PFSK-1 (cell line): Measurements from ENCODE around the gene AIF1L.

Experiments
- FOXP2 ChIP-seq: optimal IDR thresholded peaks from 2 replicates; pipeline ENCODE3; 2011; ENCODE audit warnings: borderline replicate concordance, control low read depth, inconsistent platforms; ENCODE audit not compliant: insufficient read depth; ENCODE audit errors: extremely low read length, extremely low read depth
- POLR2AphosphoS5 ChIP-seq: IDR thresholded peaks from 2 replicates; pipeline ENCODE4 v1.6.1; 2012; ENCODE audit warnings: low read depth, mild to moderate bottlenecking, control low read depth, low read length, moderate library complexity
- SIN3A ChIP-seq: IDR thresholded peaks from 2 replicates; pipeline ENCODE4 v1.6.1; 2012; ENCODE audit warnings: mild to moderate bottlenecking, low read length, moderate library complexity, borderline replicate concordance; ENCODE audit not compliant: insufficient read depth
- TAF1 ChIP-seq: IDR thresholded peaks from 2 replicates; pipeline ENCODE4 v1.6.1; 2012; ENCODE audit warnings: low read length, control low read depth, borderline replicate concordance; ENCODE audit not compliant: insufficient read depth
- TF ChIP-seq, protein P1 (sequence below), 2 experiments: IDR thresholded peaks; 2 replicates each; pipeline versions ENCODE4 v1.6.1 to v1.8.0; 2011 to 2012; ENCODE audit warnings: low read depth in 2 of 2, low read length in 2 of 2, control low read depth in 1 of 2, inconsistent platforms in 1 of 2, mild to moderate bottlenecking in 1 of 2, moderate library complexity in 1 of 2; ENCODE audit not compliant: insufficient read depth in 1 of 2

AIF1L gene

DNA sequence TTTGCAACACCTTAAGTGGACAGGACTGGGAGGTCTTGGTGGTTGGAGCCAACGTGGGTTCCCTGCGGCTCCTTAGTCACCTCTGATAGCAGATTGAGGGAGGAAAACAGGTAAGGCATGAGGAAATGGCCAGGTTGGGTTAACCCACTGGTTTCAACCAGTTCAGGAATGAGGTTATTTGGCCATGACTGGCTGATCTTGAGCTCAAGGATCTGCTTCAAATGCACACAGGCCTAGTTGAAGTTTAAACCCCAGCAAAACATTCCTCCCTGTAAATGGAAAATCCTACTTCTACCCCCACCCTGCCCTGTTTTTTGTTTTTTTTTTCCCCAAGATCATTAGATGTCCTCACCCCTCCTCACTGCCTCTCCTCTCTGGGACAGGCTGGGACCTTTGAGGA lies 25.8 kb downstream of the AIF1L start:
- no peak for TF ChIP-seq POLR2AphosphoS5
- TF ChIP-seq SIN3A = no peak
- TF ChIP-seq FOXP2 = no peak
- TF ChIP-seq, protein P1, sequence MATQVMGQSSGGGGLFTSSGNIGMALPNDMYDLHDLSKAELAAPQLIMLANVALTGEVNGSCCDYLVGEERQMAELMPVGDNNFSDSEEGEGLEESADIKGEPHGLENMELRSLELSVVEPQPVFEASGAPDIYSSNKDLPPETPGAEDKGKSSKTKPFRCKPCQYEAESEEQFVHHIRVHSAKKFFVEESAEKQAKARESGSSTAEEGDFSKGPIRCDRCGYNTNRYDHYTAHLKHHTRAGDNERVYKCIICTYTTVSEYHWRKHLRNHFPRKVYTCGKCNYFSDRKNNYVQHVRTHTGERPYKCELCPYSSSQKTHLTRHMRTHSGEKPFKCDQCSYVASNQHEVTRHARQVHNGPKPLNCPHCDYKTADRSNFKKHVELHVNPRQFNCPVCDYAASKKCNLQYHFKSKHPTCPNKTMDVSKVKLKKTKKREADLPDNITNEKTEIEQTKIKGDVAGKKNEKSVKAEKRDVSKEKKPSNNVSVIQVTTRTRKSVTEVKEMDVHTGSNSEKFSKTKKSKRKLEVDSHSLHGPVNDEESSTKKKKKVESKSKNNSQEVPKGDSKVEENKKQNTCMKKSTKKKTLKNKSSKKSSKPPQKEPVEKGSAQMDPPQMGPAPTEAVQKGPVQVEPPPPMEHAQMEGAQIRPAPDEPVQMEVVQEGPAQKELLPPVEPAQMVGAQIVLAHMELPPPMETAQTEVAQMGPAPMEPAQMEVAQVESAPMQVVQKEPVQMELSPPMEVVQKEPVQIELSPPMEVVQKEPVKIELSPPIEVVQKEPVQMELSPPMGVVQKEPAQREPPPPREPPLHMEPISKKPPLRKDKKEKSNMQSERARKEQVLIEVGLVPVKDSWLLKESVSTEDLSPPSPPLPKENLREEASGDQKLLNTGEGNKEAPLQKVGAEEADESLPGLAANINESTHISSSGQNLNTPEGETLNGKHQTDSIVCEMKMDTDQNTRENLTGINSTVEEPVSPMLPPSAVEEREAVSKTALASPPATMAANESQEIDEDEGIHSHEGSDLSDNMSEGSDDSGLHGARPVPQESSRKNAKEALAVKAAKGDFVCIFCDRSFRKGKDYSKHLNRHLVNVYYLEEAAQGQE (IDR thresholded peaks at IDR 0.05; ENCODE audit: insufficient read depth in 1 of 2, low read depth in 2 of 2, low read length in 2 of 2) = no peak
- TF ChIP-seq TAF1 = no peak

DNA sequence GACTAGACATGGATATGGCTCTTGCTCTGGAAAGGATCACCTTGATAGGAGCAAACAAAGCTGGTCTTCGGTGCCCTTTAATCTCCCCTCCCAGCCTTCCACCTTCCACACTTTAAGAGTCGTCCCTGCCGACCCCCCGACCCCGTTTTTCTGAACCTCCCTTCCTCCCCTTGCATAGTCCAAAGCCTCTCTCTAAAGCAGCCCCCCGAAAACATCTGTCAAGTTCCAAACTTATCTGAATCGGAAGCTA lies 28.6 kb downstream of the AIF1L start:
- TF ChIP-seq FOXP2 = no peak
- no peak for TF ChIP-seq POLR2AphosphoS5
- TF ChIP-seq, protein P1 (IDR thresholded peaks at IDR 0.05; ENCODE audit: insufficient read depth in 1 of 2, low read depth in 2 of 2, low read length in 2 of 2) = no peak
- TF ChIP-seq TAF1 = no peak
- TF ChIP-seq SIN3A = no peak

DNA sequence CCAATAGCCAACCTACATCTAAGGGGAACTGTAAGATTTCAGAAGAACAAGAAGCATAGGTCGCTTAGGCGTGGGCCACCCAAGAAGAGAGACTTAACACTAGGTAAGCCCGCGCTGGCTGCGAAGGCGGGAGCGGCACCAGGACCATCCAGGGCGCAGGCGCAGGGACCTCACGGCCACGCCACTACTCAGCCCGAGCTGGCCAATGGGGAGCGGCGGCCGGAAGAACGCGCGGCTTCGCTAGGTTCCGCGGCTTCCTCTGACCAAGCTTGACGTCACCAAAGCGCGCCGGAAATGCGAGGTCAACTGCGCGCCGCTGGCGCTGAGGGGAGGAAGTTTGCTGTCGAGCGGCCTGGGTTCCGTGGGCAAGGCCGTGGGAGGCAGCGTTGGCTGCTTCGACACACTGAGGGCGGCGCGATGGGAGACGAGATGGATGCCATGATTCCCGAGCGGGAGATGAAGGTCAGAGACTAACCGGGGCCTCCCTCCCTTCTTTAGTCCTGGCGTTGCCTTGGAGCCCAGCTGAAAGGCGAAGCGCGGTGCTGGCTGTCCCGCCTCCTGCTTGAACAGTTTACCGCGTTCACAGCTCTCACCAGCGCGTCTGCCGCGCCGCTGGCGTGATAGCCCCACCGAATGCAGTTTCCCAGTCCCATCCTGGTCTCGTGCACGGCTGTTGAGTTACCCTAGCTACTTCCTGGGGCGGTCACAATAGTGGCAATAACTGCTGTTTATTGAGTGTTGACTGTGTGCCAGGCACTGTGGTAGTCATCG lies 29.1 kb downstream of the AIF1L start, which contains the start of gene NUP214:
NUP214 (plus strand) TSS at position 299 of the 771 bp plus-strand sequence; CDS start at position 418, 119 bp downstream.
- TF ChIP-seq, protein P1 (IDR thresholded peaks at IDR 0.05; ENCODE audit: insufficient read depth in 1 of 2, low read depth in 2 of 2, low read length in 2 of 2) = peak in 1 of 2 experiments; percentile 60; a peak in 2 of 4 replicates
- TF ChIP-seq FOXP2 (peak; percentile 95), POLR2AphosphoS5 (peak; percentile 83), SIN3A (peak; percentile 63; the same call in 1 of the 2 replicates), TAF1 (peak; percentile 69; the same call in 1 of the 2 replicates)

DNA sequence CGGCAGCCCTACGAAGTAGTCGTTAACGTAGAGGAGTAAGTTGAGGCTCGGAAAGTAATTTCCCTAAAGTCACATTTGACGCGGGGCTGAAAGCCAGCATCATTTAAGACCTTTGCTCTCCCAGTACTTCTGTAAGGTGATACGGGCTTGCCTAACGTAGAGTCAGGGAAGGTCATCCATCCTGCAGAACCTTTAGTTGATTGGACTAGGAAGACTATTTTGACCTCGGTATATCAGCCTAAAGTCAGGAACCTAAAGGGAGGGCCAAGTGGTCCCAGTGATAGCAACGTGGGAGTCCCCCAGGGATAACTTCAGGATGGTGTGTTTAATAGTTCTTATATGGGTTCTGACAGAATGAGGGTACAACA lies 29.7 kb downstream of the AIF1L start:
- TF ChIP-seq, protein P1 (IDR thresholded peaks at IDR 0.05; ENCODE audit: insufficient read depth in 1 of 2, low read depth in 2 of 2, low read length in 2 of 2) = no peak
- TF ChIP-seq TAF1 = no peak
- no peak for TF ChIP-seq FOXP2
- no peak for TF ChIP-seq POLR2AphosphoS5
- TF ChIP-seq SIN3A = no peak

DNA sequence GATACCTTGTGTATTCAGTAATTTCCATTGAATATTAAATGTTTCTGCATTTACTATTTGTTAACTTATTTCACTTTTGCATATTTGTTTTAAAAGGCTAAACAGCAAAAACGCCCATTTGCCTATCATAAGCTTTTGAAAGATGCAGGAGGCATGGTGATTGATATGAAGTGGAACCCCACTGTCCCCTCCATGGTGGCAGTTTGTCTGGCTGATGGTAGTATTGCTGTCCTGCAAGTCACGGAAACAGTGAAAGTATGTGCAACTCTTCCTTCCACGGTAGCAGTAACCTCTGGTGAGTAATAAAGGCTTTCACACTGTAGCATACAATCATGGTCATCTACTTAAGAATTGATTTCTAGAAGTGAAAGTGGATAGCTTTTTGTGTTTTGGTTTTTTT lies 32.9 kb downstream of the AIF1L start:
- no peak for TF ChIP-seq TAF1
- TF ChIP-seq FOXP2 = no peak
